GM21423 (cell line): ENCODE results near the gene IFIT2.
"Not testable (repeated sequence)": the region's sequence is repeated elsewhere in the genome, so short reads cannot be mapped to it uniquely, and the experiment has no call there.

ENCODE experiments used
- ATAC-seq: cut with Tn5 transposase; IDR thresholded peaks from one replicate; pipeline ENCODE4 v1.9.1; 2021; ENCODE audit warnings: mild to moderate bottlenecking, moderate library complexity; ENCODE audit not compliant: unreplicated experiment

Gene IFIT2

GRCh38 chr10:89279421-89279869, 22.4 kb upstream of the IFIT2 start:
- no peak for ATAC-seq

- ATAC-seq, result no peak
These were observed 21.3 kb upstream of the IFIT2 start for GRCh38 chr10:89280508-89280907.

- no peak for ATAC-seq
These were observed 20.0 kb upstream of the IFIT2 start for GRCh38 chr10:89281606-89282395.

- no peak for ATAC-seq
These were observed 18.6 kb upstream of the IFIT2 start for GRCh38 chr10:89283025-89283935.

GRCh38 chr10:89283936-89284475, 17.8 kb upstream of the IFIT2 start:
- no peak for ATAC-seq

GRCh38 chr10:89284711-89285110, 17.1 kb upstream of the IFIT2 start:
- not testable (repeated sequence) for ATAC-seq

GRCh38 chr10:89285303-89285702, 16.5 kb upstream of the IFIT2 start:
- not testable (repeated sequence) for ATAC-seq

GRCh38 chr10:89294721-89295239, 7.1 kb upstream of the IFIT2 start:
- no peak for ATAC-seq

GRCh38 chr10:89295597-89295996, 6.2 kb upstream of the IFIT2 start:
- no peak for ATAC-seq

GRCh38 chr10:89296220-89296648, 5.6 kb upstream of the IFIT2 start:
- peak; percentile 40 for ATAC-seq

- no peak for ATAC-seq
These were observed 4.5 kb upstream of the IFIT2 start for GRCh38 chr10:89297356-89297755.

- no peak for ATAC-seq
These were observed 4.1 kb upstream of the IFIT2 start for GRCh38 chr10:89297791-89298190.

- no peak for ATAC-seq
These were observed 2.8 kb upstream of the IFIT2 start for GRCh38 chr10:89299031-89299430.

GRCh38 chr10:89301232-89301631, 614 bp upstream of the IFIT2 start:
- ATAC-seq, result peak; percentile 15

GRCh38 chr10:89302625-89303024, 779 bp downstream of the IFIT2 start:
- ATAC-seq, result no peak

- no peak for ATAC-seq
These were observed 1.3 kb downstream of the IFIT2 start for GRCh38 chr10:89303161-89303560.

- ATAC-seq, result no peak
These were observed 2.2 kb downstream of the IFIT2 start for GRCh38 chr10:89304026-89304425.

- ATAC-seq, result no peak
These were observed 2.6 kb downstream of the IFIT2 start for GRCh38 chr10:89304446-89304845.

GRCh38 chr10:89304925-89305324, 3.1 kb downstream of the IFIT2 start:
- ATAC-seq, result no peak

GRCh38 chr10:89305766-89306433, 4.1 kb downstream of the IFIT2 start:
- no peak for ATAC-seq
